ENCODE results near the gene NRP1.

Gene NRP1

DNA sequence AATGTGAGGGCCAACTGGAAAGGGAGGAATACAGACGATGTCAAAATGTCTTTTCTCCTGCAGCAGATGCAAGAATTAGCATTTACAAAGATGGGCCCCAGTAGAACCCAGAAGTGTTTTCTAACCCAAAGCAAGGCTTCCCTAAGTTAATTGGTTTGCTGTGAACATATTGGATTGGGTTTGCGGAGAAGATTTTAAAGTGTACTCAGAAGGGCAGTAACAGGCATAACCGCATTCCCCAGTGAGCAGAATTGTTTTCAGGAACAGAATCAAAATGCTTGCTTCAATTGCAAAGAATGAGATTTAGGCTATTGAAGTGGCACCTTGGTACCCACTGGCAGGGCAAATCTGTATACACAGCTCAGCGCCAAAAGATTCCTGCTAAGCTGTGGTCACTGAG, 78.0 kb downstream of the NRP1 start:
- Histone ChIP-seq H3K79me1 (ENCODE audit: low read depth, low read length) (no peaks in the 10 kb centered on the region), H3K9me3 (replicated peaks in 1 of 2; ENCODE audit: control insufficient read depth in 2 of 2, insufficient read depth in 1 of 2, low read depth in 1 of 2, low read length in 2 of 2) (no peaks in the 10 kb centered on the region), H3K14ac (ENCODE audit: low read length) (no peak overlapping the region), H3K4ac (ENCODE audit: low read length) (no peak overlapping the region), H3K9ac (ENCODE audit: low read depth, low read length, poor library complexity) (no peak overlapping the region), H4K91ac (ENCODE audit: low read depth, low read length, poor library complexity) (no peak overlapping the region), H3K4me2 (ENCODE audit: insufficient read depth, low read length, poor library complexity, severe bottlenecking) (no peak overlapping the region), H2BK12ac (ENCODE audit: low read length) (no peak overlapping the region), H2BK15ac (ENCODE audit: low read length) (no peak overlapping the region), H2AFZ (ENCODE audit: low read length) (no peak overlapping the region), H3K27ac (replicated peaks; ENCODE audit: low read length) (no peak overlapping the region), H3K36me3 (replicated peaks in 1 of 2; ENCODE audit: control insufficient read depth in 2 of 2, insufficient read depth in 2 of 2, low read length in 2 of 2) (peaks cover 0 to 100% of the 10 kb centered on the region in 2 donors), H4K8ac (ENCODE audit: low read depth, low read length) (no peak overlapping the region), H3K4me3 (ENCODE audit: low read length in 2 of 2) (no peak overlapping the region), H3K23ac (ENCODE audit: low read depth, low read length, poor library complexity) (no peak overlapping the region), H3K27me3 (ENCODE audit: control insufficient read depth in 3 of 3, insufficient read depth in 3 of 3, low read depth in 1 of 3, low read length in 3 of 3) (no peaks in the 10 kb centered on the region), H2BK120ac (ENCODE audit: low read depth, low read length) (no peak overlapping the region), H2BK5ac (ENCODE audit: low read length) (no peak overlapping the region), H3K4me1 (ENCODE audit: control insufficient read depth in 2 of 2, insufficient read depth in 1 of 2, low read depth in 1 of 2, low read length in 2 of 2) (peaks cover 3 to 7% of the 10 kb centered on the region in 2 donors), H2AK5ac (ENCODE audit: low read depth, low read length) (no peak overlapping the region), H3K18ac (ENCODE audit: low read length) (no peak overlapping the region)
- WGBS, 2 donors (ENCODE audit: extremely low coverage in 2 of 2, insufficient read length in 2 of 2, insufficient replicate concordance in 1 of 2), result no CpG with 5 or more reads among the region's 4 CpGs
- DNase-seq (ENCODE audit: low spot score), result no peak

DNA sequence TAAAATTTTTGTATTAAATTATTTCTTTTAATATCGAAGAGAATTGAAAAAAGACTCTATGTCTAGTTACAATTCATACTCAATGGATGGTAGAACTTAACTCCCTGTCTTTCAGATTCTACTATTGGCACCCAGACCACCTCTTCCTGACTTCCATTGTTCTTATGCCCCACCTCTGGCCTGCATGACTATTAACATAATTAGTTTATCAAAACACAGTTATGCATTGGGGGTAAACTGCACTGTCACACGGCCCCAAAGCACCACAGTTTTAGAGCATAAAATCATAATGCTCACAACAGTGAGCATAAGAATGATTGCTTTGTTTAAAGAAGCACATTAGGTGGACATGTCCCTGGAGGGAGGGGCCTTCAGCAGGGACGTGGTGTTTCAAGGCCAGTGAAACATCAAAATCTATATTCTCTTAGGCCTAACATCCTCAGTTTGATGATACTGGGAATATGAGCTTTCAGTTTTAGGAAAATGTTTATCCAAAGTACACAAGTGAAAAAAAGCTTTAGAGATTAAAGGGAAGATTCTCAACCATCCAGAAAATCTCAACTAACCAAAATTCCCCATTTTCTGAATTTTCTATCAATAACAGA, 79.8 kb downstream of the NRP1 start:
- H3K14ac ChIP-seq (ENCODE audit: low read length), result no peak overlapping the region
- H3K27me3 ChIP-seq (ENCODE audit: control insufficient read depth in 3 of 3, insufficient read depth in 3 of 3, low read depth in 1 of 3, low read length in 3 of 3), result no peaks in the 10 kb centered on the region
- no peak overlapping the region for H2BK120ac ChIP-seq (ENCODE audit: low read depth, low read length)
- no peak overlapping the region for H2AK5ac ChIP-seq (ENCODE audit: low read depth, low read length)
- no peak overlapping the region for H2BK12ac ChIP-seq (ENCODE audit: low read length)
- H3K9me3 ChIP-seq (replicated peaks in 1 of 2; ENCODE audit: control insufficient read depth in 2 of 2, insufficient read depth in 1 of 2, low read depth in 1 of 2, low read length in 2 of 2), result no peaks in the 10 kb centered on the region
- no peak overlapping the region for H3K23ac ChIP-seq (ENCODE audit: low read depth, low read length, poor library complexity)
- peaks cover 0 to 100% of the 10 kb centered on the region in 2 donors for H3K36me3 ChIP-seq (replicated peaks in 1 of 2; ENCODE audit: control insufficient read depth in 2 of 2, insufficient read depth in 2 of 2, low read length in 2 of 2)
- WGBS, 2 donors (ENCODE audit: extremely low coverage in 2 of 2, insufficient read length in 2 of 2, insufficient replicate concordance in 1 of 2), result no CpG with 5 or more reads among the region's 3 CpGs
- no peak overlapping the region for H3K9ac ChIP-seq (ENCODE audit: low read depth, low read length, poor library complexity)
- no peak overlapping the region for H2BK5ac ChIP-seq (ENCODE audit: low read length)
- no peak overlapping the region for H4K91ac ChIP-seq (ENCODE audit: low read depth, low read length, poor library complexity)
- H3K4me3 ChIP-seq (ENCODE audit: low read length in 2 of 2), result no peak overlapping the region
- no peak overlapping the region for H2BK15ac ChIP-seq (ENCODE audit: low read length)
- DNase-seq (ENCODE audit: low spot score), result no peak
- no peak overlapping the region for H3K4me2 ChIP-seq (ENCODE audit: insufficient read depth, low read length, poor library complexity, severe bottlenecking)
- H2AFZ ChIP-seq (ENCODE audit: low read length), result no peak overlapping the region
- H3K79me1 ChIP-seq (ENCODE audit: low read depth, low read length), result no peaks in the 10 kb centered on the region
- H3K18ac ChIP-seq (ENCODE audit: low read length), result no peak overlapping the region
- H3K4me1 ChIP-seq (ENCODE audit: control insufficient read depth in 2 of 2, insufficient read depth in 1 of 2, low read depth in 1 of 2, low read length in 2 of 2), result peaks cover 2 to 7% of the 10 kb centered on the region in 2 donors
- H3K4ac ChIP-seq (ENCODE audit: low read length), result no peak overlapping the region
- H3K27ac ChIP-seq (replicated peaks; ENCODE audit: low read length), result no peak overlapping the region
- H4K8ac ChIP-seq (ENCODE audit: low read depth, low read length), result no peak overlapping the region

DNA sequence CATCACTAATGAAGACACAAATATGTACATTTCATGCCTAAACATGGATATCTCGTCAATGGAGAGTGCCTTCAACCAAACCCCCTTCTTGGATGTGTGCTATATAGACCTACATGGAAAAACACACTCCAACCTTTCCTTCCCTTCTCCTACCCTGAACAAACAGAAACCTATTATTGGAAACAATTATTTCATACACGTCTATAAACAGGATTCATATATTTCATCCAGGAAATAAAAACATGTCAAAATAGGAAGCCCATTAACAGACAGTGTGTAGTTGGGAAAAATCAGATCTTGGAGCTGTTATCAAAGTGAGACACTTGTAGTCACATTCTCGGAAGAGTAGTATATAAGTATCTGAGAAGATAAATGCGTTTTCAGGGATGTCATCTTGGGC, 81.1 kb downstream of the NRP1 start:
- H3K36me3 ChIP-seq (replicated peaks in 1 of 2; ENCODE audit: control insufficient read depth in 2 of 2, insufficient read depth in 2 of 2, low read length in 2 of 2), result peaks cover 0 to 100% of the 10 kb centered on the region in 2 donors
- WGBS, 2 donors (ENCODE audit: extremely low coverage in 2 of 2, insufficient read length in 2 of 2, insufficient replicate concordance in 1 of 2), result no CpG with 5 or more reads among the region's 4 CpGs

DNA sequence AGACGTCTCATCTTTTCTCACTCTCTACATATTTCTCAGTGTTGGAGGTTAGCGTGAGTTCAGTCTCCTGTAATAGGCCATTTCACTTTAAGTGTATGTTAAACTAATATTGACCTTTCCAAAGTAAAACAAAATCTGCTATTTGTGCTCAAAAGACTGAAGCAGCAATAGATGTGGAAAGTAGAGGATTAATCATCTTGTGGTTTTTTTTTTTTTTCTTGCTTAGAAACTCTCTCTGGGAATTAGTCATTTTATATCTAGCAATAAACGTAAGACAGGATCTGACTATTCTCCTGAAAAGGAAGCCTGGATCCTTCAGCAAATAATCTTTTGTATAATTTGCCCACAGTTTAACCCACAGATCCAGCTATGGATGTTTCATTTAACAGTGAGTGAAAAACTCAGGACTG, 81.7 kb downstream of the NRP1 start:
- H3K18ac ChIP-seq (ENCODE audit: low read length), result no peak overlapping the region
- H3K36me3 ChIP-seq (replicated peaks in 1 of 2; ENCODE audit: control insufficient read depth in 2 of 2, insufficient read depth in 2 of 2, low read length in 2 of 2), result peaks cover 0 to 100% of the 10 kb centered on the region in 2 donors
- H2BK5ac ChIP-seq (ENCODE audit: low read length), result no peak overlapping the region
- no peaks in the 10 kb centered on the region for H3K79me1 ChIP-seq (ENCODE audit: low read depth, low read length)
- H4K8ac ChIP-seq (ENCODE audit: low read depth, low read length), result no peak overlapping the region
- H3K14ac ChIP-seq (ENCODE audit: low read length), result no peak overlapping the region
- H2AFZ ChIP-seq (ENCODE audit: low read length), result no peak overlapping the region
- no peak overlapping the region for H3K9ac ChIP-seq (ENCODE audit: low read depth, low read length, poor library complexity)
- H3K4me2 ChIP-seq (ENCODE audit: insufficient read depth, low read length, poor library complexity, severe bottlenecking), result no peak overlapping the region
- no peaks in the 10 kb centered on the region for H3K27me3 ChIP-seq (ENCODE audit: control insufficient read depth in 3 of 3, insufficient read depth in 3 of 3, low read depth in 1 of 3, low read length in 3 of 3)
- DNase-seq (ENCODE audit: low spot score), result no peak
- no peak overlapping the region for H3K4me3 ChIP-seq (ENCODE audit: low read length in 2 of 2)
- no peak overlapping the region for H2BK120ac ChIP-seq (ENCODE audit: low read depth, low read length)
- H3K9me3 ChIP-seq (replicated peaks in 1 of 2; ENCODE audit: control insufficient read depth in 2 of 2, insufficient read depth in 1 of 2, low read depth in 1 of 2, low read length in 2 of 2), result no peaks in the 10 kb centered on the region
- H3K4me1 ChIP-seq (ENCODE audit: control insufficient read depth in 2 of 2, insufficient read depth in 1 of 2, low read depth in 1 of 2, low read length in 2 of 2), result no peaks in the 10 kb centered on the region
- WGBS, 2 donors (ENCODE audit: extremely low coverage in 2 of 2, insufficient read length in 2 of 2, insufficient replicate concordance in 1 of 2), result no CpG with 5 or more reads among the region's 3 CpGs
- H3K27ac ChIP-seq (replicated peaks; ENCODE audit: low read length), result no peak overlapping the region
- H2BK15ac ChIP-seq (ENCODE audit: low read length), result no peak overlapping the region
- no peak overlapping the region for H3K4ac ChIP-seq (ENCODE audit: low read length)
- no peak overlapping the region for H4K91ac ChIP-seq (ENCODE audit: low read depth, low read length, poor library complexity)
- H3K23ac ChIP-seq (ENCODE audit: low read depth, low read length, poor library complexity), result no peak overlapping the region
- no peak overlapping the region for H2AK5ac ChIP-seq (ENCODE audit: low read depth, low read length)
- H2BK12ac ChIP-seq (ENCODE audit: low read length), result no peak overlapping the region

More for the DNA sequence above, 81.1 kb downstream of the NRP1 start:
- no peak overlapping the region for H3K9ac ChIP-seq (ENCODE audit: low read depth, low read length, poor library complexity)
- no peak overlapping the region for H2BK12ac ChIP-seq (ENCODE audit: low read length)
- no peak overlapping the region for H3K4ac ChIP-seq (ENCODE audit: low read length)
- H3K23ac ChIP-seq (ENCODE audit: low read depth, low read length, poor library complexity), result no peak overlapping the region
- H2AFZ ChIP-seq (ENCODE audit: low read length), result no peak overlapping the region
- H3K79me1 ChIP-seq (ENCODE audit: low read depth, low read length), result no peaks in the 10 kb centered on the region
- H4K8ac ChIP-seq (ENCODE audit: low read depth, low read length), result no peak overlapping the region
- H3K27me3 ChIP-seq (ENCODE audit: control insufficient read depth in 3 of 3, insufficient read depth in 3 of 3, low read depth in 1 of 3, low read length in 3 of 3), result no peaks in the 10 kb centered on the region
- DNase-seq (ENCODE audit: low spot score), result no peak
- no peak overlapping the region for H3K4me3 ChIP-seq (ENCODE audit: low read length in 2 of 2)
- H2AK5ac ChIP-seq (ENCODE audit: low read depth, low read length), result no peak overlapping the region
- no peak overlapping the region for H3K18ac ChIP-seq (ENCODE audit: low read length)
- H3K27ac ChIP-seq (replicated peaks; ENCODE audit: low read length), result no peak overlapping the region
- no peak overlapping the region for H2BK5ac ChIP-seq (ENCODE audit: low read length)
- H3K4me2 ChIP-seq (ENCODE audit: insufficient read depth, low read length, poor library complexity, severe bottlenecking), result no peak overlapping the region
- peaks cover 0 to 2% of the 10 kb centered on the region in 2 donors for H3K4me1 ChIP-seq (ENCODE audit: control insufficient read depth in 2 of 2, insufficient read depth in 1 of 2, low read depth in 1 of 2, low read length in 2 of 2)
- H3K9me3 ChIP-seq (replicated peaks in 1 of 2; ENCODE audit: control insufficient read depth in 2 of 2, insufficient read depth in 1 of 2, low read depth in 1 of 2, low read length in 2 of 2), result no peaks in the 10 kb centered on the region
- no peak overlapping the region for H2BK15ac ChIP-seq (ENCODE audit: low read length)
- H3K14ac ChIP-seq (ENCODE audit: low read length), result no peak overlapping the region
- H4K91ac ChIP-seq (ENCODE audit: low read depth, low read length, poor library complexity), result no peak overlapping the region
- H2BK120ac ChIP-seq (ENCODE audit: low read depth, low read length), result no peak overlapping the region

Measured in neuronal stem cell (in vitro differentiated cells).